Loucy (cell line): ENCODE measurements around the gene IRF2.

Experiments used
- CTCF ChIP-seq: fragments of 200-600 bp; sonication (generic); conservative IDR thresholded peaks from 2 replicates; pipeline ENCODE4 v1.5.1; 2014; ENCODE audit warnings: mild to moderate bottlenecking, antibody characterized with exemption, low read length
- EZH2phosphoT487 ChIP-seq: fragments of 200-600 bp; IDR thresholded peaks from 2 replicates; pipeline ENCODE4 v1.6.1; 2018; ENCODE audit warnings: antibody characterized with exemption, mild to moderate bottlenecking, moderate library complexity, borderline replicate concordance

- TF ChIP-seq CTCF (no peak), EZH2phosphoT487 (no peak)
Observed at GRCh38 chr4:184477201-184477999, 3.0 kb upstream of the IRF2 start.
